ENCODE data around the gene B9D1.

The B9D1 gene

DNA sequence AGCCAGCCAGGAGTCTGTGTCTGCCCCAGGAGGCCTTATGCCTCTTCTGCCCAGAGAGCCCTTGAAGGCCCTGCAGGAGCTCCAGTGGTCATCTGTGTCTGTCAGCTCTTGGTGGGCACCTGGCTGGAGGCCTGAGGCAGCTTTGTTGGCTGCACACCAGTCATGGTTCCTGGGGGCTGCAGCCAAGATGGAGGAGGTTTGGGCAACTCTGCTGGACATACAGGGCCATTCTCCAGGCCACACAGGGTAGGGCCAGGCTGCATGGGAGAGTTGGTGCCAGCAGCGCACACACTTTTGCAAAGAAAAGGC lies 29.4 kb downstream of the B9D1 start:
- H3K27me3 ChIP-seq (replicated peaks in 2 of 5; ENCODE audit: control insufficient read depth in 4 of 5, insufficient read depth in 5 of 5, low read length in 4 of 5) = peaks cover 0 to 68% (median 24%) of the 10 kb centered on the region in 5 experiments
- H3K36me3 ChIP-seq (ENCODE audit: control insufficient read depth in 4 of 4, insufficient read depth in 4 of 4, low read length in 3 of 4) = no peaks in the 10 kb centered on the region
- no peaks in the 10 kb centered on the region for H3K4me1 ChIP-seq (ENCODE audit: control extremely low read depth in 1 of 4, control insufficient read depth in 4 of 4, insufficient read depth in 4 of 4, low read length in 3 of 4)
- H3K27ac ChIP-seq (ENCODE audit: insufficient read depth in 1 of 2, low read depth in 1 of 2, low read length in 2 of 2, poor library complexity in 1 of 2, severe bottlenecking in 2 of 2) = no peak overlapping the region
- CTCF ChIA-PET = interaction anchor here (1.2 kb wide), 1 partner anchor 9 kb away, joined by 3 read pairs; no protein-coding TSS in a partner anchor
- DNase-seq = no peak
- WGBS (ENCODE audit: insufficient coverage) = 100% methylated on average over 1 of the region's 1 CpG
- POLR2A ChIA-PET = no interaction called here
- H3K4me3 ChIP-seq (ENCODE audit: control insufficient read depth in 1 of 7, extremely low read depth in 1 of 7, insufficient read depth in 4 of 7, low read depth in 2 of 7, low read length in 6 of 7) = no peak overlapping the region
- H3K9me3 ChIP-seq (ENCODE audit: control extremely low read depth in 1 of 5, control insufficient read depth in 4 of 5, insufficient read depth in 2 of 5, low read depth in 1 of 5, low read length in 4 of 5) = no peaks in the 10 kb centered on the region

DNA sequence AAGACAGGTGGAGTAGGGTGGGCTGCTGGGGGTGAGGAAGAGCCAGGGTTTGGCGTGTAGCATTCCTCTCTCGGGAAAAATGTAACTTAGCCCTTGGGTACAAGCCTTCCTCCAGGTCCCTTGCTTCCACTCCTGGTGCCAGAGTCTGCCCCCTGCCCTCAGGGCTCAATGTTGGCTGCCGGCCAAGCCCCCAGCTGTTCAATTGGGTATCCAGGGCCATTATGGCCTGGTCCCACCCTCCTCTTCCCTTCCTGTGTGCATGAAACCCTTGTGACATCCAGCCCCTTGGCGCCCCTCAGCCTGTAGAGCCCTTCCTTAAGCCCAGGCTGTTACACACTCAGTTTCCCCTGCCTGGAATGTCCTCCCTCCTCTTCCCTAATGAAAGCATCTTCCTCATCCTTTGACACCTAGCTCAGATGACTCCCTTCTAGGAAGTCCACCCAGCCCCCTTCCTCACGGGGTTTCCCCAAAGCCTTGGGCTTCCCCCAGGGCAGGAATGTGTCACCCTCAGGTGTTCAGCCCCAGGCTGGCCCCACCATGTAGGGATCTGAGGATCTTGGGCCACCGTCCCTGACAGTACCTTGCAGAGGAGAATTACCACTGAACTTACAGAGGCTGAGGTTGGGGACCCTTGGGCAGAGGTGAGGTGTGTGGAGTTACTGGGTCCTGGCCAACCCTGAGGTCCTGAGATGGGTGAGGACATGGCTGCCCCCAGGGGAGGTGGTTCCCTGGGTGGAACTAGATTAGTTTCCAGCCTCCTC lies 30.0 kb downstream of the B9D1 start:
- Histone ChIP-seq H3K27me3 (replicated peaks in 2 of 5; ENCODE audit: control insufficient read depth in 4 of 5, insufficient read depth in 5 of 5, low read length in 4 of 5) (peaks cover 0 to 65% (median 20%) of the 10 kb centered on the region in 5 experiments), H3K4me3 (ENCODE audit: control insufficient read depth in 1 of 7, extremely low read depth in 1 of 7, insufficient read depth in 4 of 7, low read depth in 2 of 7, low read length in 6 of 7) (no peak overlapping the region), H3K36me3 (ENCODE audit: control insufficient read depth in 4 of 4, insufficient read depth in 4 of 4, low read length in 3 of 4) (no peaks in the 10 kb centered on the region), H3K4me1 (ENCODE audit: control extremely low read depth in 1 of 4, control insufficient read depth in 4 of 4, insufficient read depth in 4 of 4, low read length in 3 of 4) (no peaks in the 10 kb centered on the region), H3K9me3 (ENCODE audit: control extremely low read depth in 1 of 5, control insufficient read depth in 4 of 5, insufficient read depth in 2 of 5, low read depth in 1 of 5, low read length in 4 of 5) (no peaks in the 10 kb centered on the region), H3K27ac (ENCODE audit: insufficient read depth in 1 of 2, low read depth in 1 of 2, low read length in 2 of 2, poor library complexity in 1 of 2, severe bottlenecking in 2 of 2) (no peak overlapping the region)
- POLR2A ChIA-PET = no interaction called here
- CTCF ChIA-PET = interaction anchor here (1.2 kb wide), 1 partner anchor 9 kb away, joined by 3 read pairs; no protein-coding TSS in a partner anchor
- 100% methylated on average over 4 of the region's 6 CpGs for WGBS (ENCODE audit: insufficient coverage)
- no peak for DNase-seq

DNA sequence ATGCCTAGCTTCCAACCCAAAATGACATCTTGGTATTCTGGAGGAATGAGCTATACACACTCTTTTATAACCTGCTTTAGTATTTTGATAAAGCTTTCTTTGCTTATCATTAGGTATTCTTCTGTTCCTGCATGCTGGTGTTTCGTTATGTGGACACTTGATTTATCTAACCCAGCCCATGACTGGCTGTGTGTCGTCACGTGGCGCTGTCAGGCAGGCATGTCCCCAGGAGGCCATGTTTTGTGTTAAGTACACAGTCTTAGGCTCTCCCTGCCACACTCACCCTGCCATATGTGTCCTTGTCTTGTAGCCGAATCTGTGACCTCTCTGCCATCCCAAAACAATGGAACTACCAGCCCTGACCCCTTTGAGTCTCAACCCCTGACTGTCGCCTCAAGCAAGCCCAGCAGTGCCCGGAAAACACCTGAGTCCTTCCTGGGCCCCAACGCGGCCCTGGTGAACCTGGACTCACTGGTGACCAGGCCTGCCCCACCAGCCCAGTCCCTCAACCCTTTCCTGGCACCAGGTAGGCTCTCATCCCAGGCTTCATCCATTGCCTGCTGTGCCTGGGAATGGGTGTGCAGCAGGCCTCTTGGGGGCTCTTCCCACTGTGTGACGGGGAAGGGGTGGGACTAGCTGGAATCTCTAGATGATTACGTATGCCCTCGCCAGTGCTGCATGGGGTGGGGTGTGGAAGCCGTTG lies 30.8 kb downstream of the B9D1 start:
- ChIA-PET POLR2A (no interaction called here), CTCF (interaction anchor here (0.6 to 1.7 kb wide), 3 partner anchors 15 to 1726 kb away, joined by 3 to 4 read pairs (median 3); no protein-coding TSS in a partner anchor)
- Histone ChIP-seq H3K4me1 (ENCODE audit: control extremely low read depth in 1 of 4, control insufficient read depth in 4 of 4, insufficient read depth in 4 of 4, low read length in 3 of 4) (no peaks in the 10 kb centered on the region), H3K27ac (ENCODE audit: insufficient read depth in 1 of 2, low read depth in 1 of 2, low read length in 2 of 2, poor library complexity in 1 of 2, severe bottlenecking in 2 of 2) (no peak overlapping the region), H3K4me3 (ENCODE audit: control insufficient read depth in 1 of 7, extremely low read depth in 1 of 7, insufficient read depth in 4 of 7, low read depth in 2 of 7, low read length in 6 of 7) (no peak overlapping the region), H3K9me3 (ENCODE audit: control extremely low read depth in 1 of 5, control insufficient read depth in 4 of 5, insufficient read depth in 2 of 5, low read depth in 1 of 5, low read length in 4 of 5) (no peaks in the 10 kb centered on the region), H3K27me3 (replicated peaks in 2 of 5; ENCODE audit: control insufficient read depth in 4 of 5, insufficient read depth in 5 of 5, low read length in 4 of 5) (peaks cover 0 to 61% (median 14%) of the 10 kb centered on the region in 5 experiments), H3K36me3 (ENCODE audit: control insufficient read depth in 4 of 4, insufficient read depth in 4 of 4, low read length in 3 of 4) (no peaks in the 10 kb centered on the region)
- 91% methylated on average over 12 of the region's 13 CpGs for WGBS (ENCODE audit: insufficient coverage)
- no peak for DNase-seq

DNA sequence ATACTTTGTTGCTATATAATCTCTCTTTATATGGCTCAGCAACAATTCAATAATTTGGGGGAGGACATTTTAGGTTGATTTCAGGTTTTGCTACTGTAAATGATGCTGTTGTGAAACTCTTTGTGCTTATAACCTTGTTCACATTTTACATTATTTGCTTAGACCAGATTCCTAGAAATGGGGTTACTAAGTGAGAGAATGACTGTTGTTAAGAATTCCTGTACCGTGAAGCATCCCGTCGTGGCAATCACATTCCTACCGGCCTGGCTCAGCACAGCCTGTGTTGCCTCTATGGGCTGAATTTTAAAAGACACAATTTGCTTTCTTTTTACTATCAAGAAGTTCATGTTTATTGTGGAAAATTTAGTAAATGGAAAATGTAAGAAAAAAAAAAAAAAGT lies 31.4 kb downstream of the B9D1 start:
- Histone ChIP-seq H3K4me1 (ENCODE audit: control extremely low read depth in 1 of 4, control insufficient read depth in 4 of 4, insufficient read depth in 4 of 4, low read length in 3 of 4) (no peaks in the 10 kb centered on the region), H3K4me3 (ENCODE audit: control insufficient read depth in 1 of 7, extremely low read depth in 1 of 7, insufficient read depth in 4 of 7, low read depth in 2 of 7, low read length in 6 of 7) (no peak overlapping the region), H3K27me3 (replicated peaks in 2 of 5; ENCODE audit: control insufficient read depth in 4 of 5, insufficient read depth in 5 of 5, low read length in 4 of 5) (peaks cover 0 to 57% (median 14%) of the 10 kb centered on the region in 5 experiments), H3K27ac (ENCODE audit: insufficient read depth in 1 of 2, low read depth in 1 of 2, low read length in 2 of 2, poor library complexity in 1 of 2, severe bottlenecking in 2 of 2) (no peak overlapping the region), H3K36me3 (ENCODE audit: control insufficient read depth in 4 of 4, insufficient read depth in 4 of 4, low read length in 3 of 4) (no peaks in the 10 kb centered on the region), H3K9me3 (ENCODE audit: control extremely low read depth in 1 of 5, control insufficient read depth in 4 of 5, insufficient read depth in 2 of 5, low read depth in 1 of 5, low read length in 4 of 5) (peaks cover 0 to 1% (median 0%) of the 10 kb centered on the region in 5 experiments)
- POLR2A ChIA-PET = no interaction called here
- CTCF ChIA-PET = interaction anchor here (0.6 to 1.7 kb wide), 3 partner anchors 14 to 1727 kb away, joined by 3 to 4 read pairs (median 3); no protein-coding TSS in a partner anchor
- DNase-seq = no peak
- WGBS (ENCODE audit: insufficient coverage) = no CpG with 5 or more reads among the region's 4 CpGs

DNA sequence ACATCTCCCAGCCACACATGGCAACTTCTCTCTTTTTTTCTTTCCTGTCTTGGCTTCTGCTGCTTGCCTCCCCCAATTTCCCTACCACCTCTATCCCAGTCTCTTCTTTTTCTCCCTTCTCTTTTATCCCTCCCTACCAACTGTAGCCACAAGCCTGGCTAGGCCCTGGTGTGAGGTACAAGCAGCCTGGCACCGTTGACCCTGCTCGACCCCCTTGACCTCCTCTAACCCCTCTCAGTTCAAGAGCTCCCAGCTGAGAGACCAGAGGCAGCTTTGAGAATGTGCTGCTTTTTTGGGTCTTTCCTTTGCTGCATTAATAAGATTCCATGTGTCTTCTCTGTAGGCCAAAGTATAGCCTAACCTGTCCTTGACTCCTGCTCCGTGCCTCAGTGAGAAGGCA lies 32.3 kb downstream of the B9D1 start:
- Histone ChIP-seq H3K4me1 (ENCODE audit: control extremely low read depth in 1 of 4, control insufficient read depth in 4 of 4, insufficient read depth in 4 of 4, low read length in 3 of 4) (no peaks in the 10 kb centered on the region), H3K4me3 (ENCODE audit: control insufficient read depth in 1 of 7, extremely low read depth in 1 of 7, insufficient read depth in 4 of 7, low read depth in 2 of 7, low read length in 6 of 7) (no peak overlapping the region), H3K27ac (ENCODE audit: insufficient read depth in 1 of 2, low read depth in 1 of 2, low read length in 2 of 2, poor library complexity in 1 of 2, severe bottlenecking in 2 of 2) (no peak overlapping the region), H3K36me3 (ENCODE audit: control insufficient read depth in 4 of 4, insufficient read depth in 4 of 4, low read length in 3 of 4) (no peaks in the 10 kb centered on the region), H3K9me3 (ENCODE audit: control extremely low read depth in 1 of 5, control insufficient read depth in 4 of 5, insufficient read depth in 2 of 5, low read depth in 1 of 5, low read length in 4 of 5) (peaks cover 0 to 6% (median 3%) of the 10 kb centered on the region in 5 experiments), H3K27me3 (replicated peaks in 2 of 5; ENCODE audit: control insufficient read depth in 4 of 5, insufficient read depth in 5 of 5, low read length in 4 of 5) (peaks cover 0 to 50% (median 12%) of the 10 kb centered on the region in 5 experiments)
- ChIA-PET CTCF (interaction anchor here (1.0 to 1.7 kb wide), 3 partner anchors 8 to 29 kb away, joined by 3 to 6 read pairs (median 3); no protein-coding TSS in a partner anchor), POLR2A (no interaction called here)
- DNase-seq = no peak
- WGBS (ENCODE audit: insufficient coverage) = 100% methylated on average over 3 of the region's 3 CpGs

DNA sequence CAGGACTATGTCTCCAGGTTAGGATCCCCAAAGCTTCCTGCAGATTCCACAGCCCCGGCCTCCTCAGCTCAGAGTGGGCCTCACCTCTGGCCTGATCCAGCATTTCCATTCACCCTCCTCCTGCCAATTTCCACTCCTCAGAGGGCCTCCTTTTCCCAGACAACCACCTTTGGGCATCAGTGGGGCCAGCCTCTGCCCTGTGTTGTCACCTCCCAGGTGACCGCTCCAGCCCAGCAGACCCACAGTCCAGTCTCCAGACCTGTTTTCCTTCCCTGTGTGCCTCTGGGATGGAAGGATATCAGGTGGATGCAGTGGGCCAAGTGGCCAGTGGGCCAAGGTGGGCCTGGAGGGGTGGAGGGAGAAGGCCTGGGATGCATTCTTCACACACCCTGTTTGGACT lies 32.7 kb downstream of the B9D1 start:
- peaks cover 0 to 9% (median 3%) of the 10 kb centered on the region in 5 experiments for H3K9me3 ChIP-seq (ENCODE audit: control extremely low read depth in 1 of 5, control insufficient read depth in 4 of 5, insufficient read depth in 2 of 5, low read depth in 1 of 5, low read length in 4 of 5)
- POLR2A ChIA-PET = no interaction called here

DNA sequence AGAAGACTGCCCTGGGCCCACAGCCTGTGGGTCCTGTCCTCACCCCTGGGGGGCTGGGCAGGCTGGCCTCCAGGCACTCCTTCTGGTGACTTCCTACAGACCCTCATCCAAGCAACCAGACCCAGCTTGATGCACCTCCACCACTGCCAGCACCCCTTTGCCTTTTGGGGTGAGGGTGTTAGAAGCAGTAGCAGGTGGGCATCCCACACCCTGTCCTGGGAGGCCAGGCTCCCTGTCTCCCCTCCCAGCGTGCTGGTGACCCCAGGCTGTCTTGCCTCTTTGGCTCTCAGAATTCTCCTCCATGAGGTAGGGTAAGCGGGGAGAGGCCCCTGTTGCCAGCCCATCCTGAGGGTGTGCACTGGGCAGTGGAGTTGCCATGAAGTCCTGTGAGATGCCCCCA lies 33.4 kb downstream of the B9D1 start:
- peaks cover 0 to 50% (median 7%) of the 10 kb centered on the region in 5 experiments for H3K27me3 ChIP-seq (replicated peaks in 2 of 5; ENCODE audit: control insufficient read depth in 4 of 5, insufficient read depth in 5 of 5, low read length in 4 of 5)
- H3K27ac ChIP-seq (ENCODE audit: insufficient read depth in 1 of 2, low read depth in 1 of 2, low read length in 2 of 2, poor library complexity in 1 of 2, severe bottlenecking in 2 of 2) = no peak overlapping the region
- 88% methylated on average over 1 of the region's 2 CpGs for WGBS (ENCODE audit: insufficient coverage)
- ChIA-PET CTCF (interaction anchor here (1.0 to 1.7 kb wide), 2 partner anchors 9 to 28 kb away, joined by 3 to 6 read pairs; no protein-coding TSS in a partner anchor), POLR2A (no interaction called here)
- H3K4me1 ChIP-seq (ENCODE audit: control extremely low read depth in 1 of 4, control insufficient read depth in 4 of 4, insufficient read depth in 4 of 4, low read length in 3 of 4) = no peaks in the 10 kb centered on the region
- peaks cover 0 to 9% (median 3%) of the 10 kb centered on the region in 5 experiments for H3K9me3 ChIP-seq (ENCODE audit: control extremely low read depth in 1 of 5, control insufficient read depth in 4 of 5, insufficient read depth in 2 of 5, low read depth in 1 of 5, low read length in 4 of 5)
- no peak overlapping the region for H3K4me3 ChIP-seq (ENCODE audit: control insufficient read depth in 1 of 7, extremely low read depth in 1 of 7, insufficient read depth in 4 of 7, low read depth in 2 of 7, low read length in 6 of 7)
- H3K36me3 ChIP-seq (ENCODE audit: control insufficient read depth in 4 of 4, insufficient read depth in 4 of 4, low read length in 3 of 4) = no peaks in the 10 kb centered on the region
- DNase-seq = no peak

More for the DNA sequence above, 32.7 kb downstream of the B9D1 start:
- DNase-seq = no peak
- H3K36me3 ChIP-seq (ENCODE audit: control insufficient read depth in 4 of 4, insufficient read depth in 4 of 4, low read length in 3 of 4) = no peaks in the 10 kb centered on the region
- H3K4me3 ChIP-seq (ENCODE audit: control insufficient read depth in 1 of 7, extremely low read depth in 1 of 7, insufficient read depth in 4 of 7, low read depth in 2 of 7, low read length in 6 of 7) = no peak overlapping the region
- CTCF ChIA-PET = interaction anchor here (1.0 to 1.7 kb wide), 3 partner anchors 9 to 29 kb away, joined by 3 to 6 read pairs (median 3); no protein-coding TSS in a partner anchor
- H3K4me1 ChIP-seq (ENCODE audit: control extremely low read depth in 1 of 4, control insufficient read depth in 4 of 4, insufficient read depth in 4 of 4, low read length in 3 of 4) = no peaks in the 10 kb centered on the region
- H3K27me3 ChIP-seq (replicated peaks in 2 of 5; ENCODE audit: control insufficient read depth in 4 of 5, insufficient read depth in 5 of 5, low read length in 4 of 5) = peaks cover 0 to 52% (median 12%) of the 10 kb centered on the region in 5 experiments
- 100% methylated on average over 1 of the region's 2 CpGs for WGBS (ENCODE audit: insufficient coverage)
- no peak overlapping the region for H3K27ac ChIP-seq (ENCODE audit: insufficient read depth in 1 of 2, low read depth in 1 of 2, low read length in 2 of 2, poor library complexity in 1 of 2, severe bottlenecking in 2 of 2)

All from common myeloid progenitor, CD34-positive (primary cell).